ENCODE results near the gene ASH1L. TPM values are rescaled to one million over a fixed set of nuclear protein-coding genes. Genes with fewer than 3 reads are reported as not detected.

ASH1L gene
- total and polyA plus RNA-seq, 2 experiments from 2014 or later: 23.6 to 24.7 TPM

- TF ChIP-seq ZNF462 (CRISPR knock-in tag; IDR thresholded peaks at IDR 0.05): no peak
- TF ChIP-seq CTCF (conservative IDR thresholded peaks at IDR 0.05; ENCODE audit: low read depth in 2 of 2): no peak
These were observed 265.9 kb downstream of the ASH1L start (continued) for GRCh38 chr1:155296661-155297060.

- H3K27me3 ChIP-seq (ENCODE audit: insufficient read depth): peaks cover 33% of the 10 kb centered on the region
- H3K9me2 ChIP-seq (ENCODE audit: insufficient read depth): no peaks in the 10 kb centered on the region
- peaks cover 17% of the 10 kb centered on the region for H3K4me1 ChIP-seq (ENCODE audit: insufficient read depth)
- ATAC-seq (peak; percentile 37), DNase-seq (ENCODE audit: low spot score) (no peak)
- Mint-ChIP-seq H3K27me3 (ENCODE audit: insufficient read depth, low read depth, poor library complexity) (peaks cover 31% of the 10 kb centered on the region), H3K4me3 (peak overlapping the region; percentile 92), H3K36me3 (ENCODE audit: low read depth) (no peaks in the 10 kb centered on the region; the same call in 2 of the 3 replicates), H3K27ac (no peak overlapping the region), H3K9me3 (no peaks in the 10 kb centered on the region), H3K4me1 (peaks cover 29% of the 10 kb centered on the region)
- peak overlapping the region; percentile 98 for H2AFZ ChIP-seq
- H3K79me2 ChIP-seq (replicated peaks; ENCODE audit: insufficient read depth): no peaks in the 10 kb centered on the region
- H3K4me3 ChIP-seq: peak overlapping the region; percentile 97
- no peaks in the 10 kb centered on the region for H4K20me1 ChIP-seq (replicated peaks; ENCODE audit: insufficient read depth)
- peak overlapping the region; percentile 98 for H3K4me2 ChIP-seq
- no peak overlapping the region for H3K27ac ChIP-seq (ENCODE audit: low read depth)
- 0 out of 2 replicates have a peak, but pooled peaks cover 11% of the 10 kb centered on the region for H3F3A ChIP-seq (replicated peaks; ENCODE audit: low read depth)
- no peaks in the 10 kb centered on the region for H3K36me3 ChIP-seq (ENCODE audit: insufficient read depth)
- TF ChIP-seq JUNB (IDR thresholded peaks at IDR 0.05; ENCODE audit: unreplicated experiment) (no peak), EZH2phosphoT487 (IDR thresholded peaks at IDR 0.05; ENCODE audit: unreplicated experiment) (no peak), POLR2AphosphoS5 (IDR thresholded peaks at IDR 0.05; ENCODE audit: low read depth) (no peak), REST (IDR thresholded peaks at IDR 0.05; ENCODE audit: unreplicated experiment) (no peak), ZNF114 (CRISPR knock-in tag; IDR thresholded peaks at IDR 0.05) (no peak), ZNF331 (CRISPR knock-in tag; IDR thresholded peaks at IDR 0.05; ENCODE audit: low read depth) (no peak), NANOG (IDR thresholded peaks at IDR 0.05; ENCODE audit: borderline replicate concordance) (no peak), CTCF (conservative IDR thresholded peaks at IDR 0.05; ENCODE audit: low read depth in 2 of 2) (no peak), EZH2 (IDR thresholded peaks at IDR 0.05; ENCODE audit: low read depth, unreplicated experiment) (no peak)
These were observed 266.7 kb downstream of the ASH1L start for GRCh38 chr1:155295942-155296267.

All from GM23338 (cell line).